Measurements from ENCODE around the gene GRID1. TPM values are rescaled to one million over a fixed set of nuclear protein-coding genes. Genes with fewer than 3 reads are reported as not detected.

The GRID1 gene
- total and polyA plus RNA-seq, 2 experiments from 2014 or later: not detected

- H3K4me2 ChIP-seq (ENCODE audit: unreplicated experiment): no peak overlapping the region
- no peak overlapping the region for H2AFZ ChIP-seq
- H3K27me3 ChIP-seq (replicated peaks; ENCODE audit: insufficient read depth): no peaks in the 10 kb centered on the region
- no peaks in the 10 kb centered on the region for H3K4me1 ChIP-seq (ENCODE audit: insufficient read depth)
- TF ChIP-seq EZH2phosphoT487 (IDR thresholded peaks at IDR 0.05; ENCODE audit: insufficient read depth, low read depth) (no peak), EZH2 (IDR thresholded peaks at IDR 0.05; ENCODE audit: insufficient read depth, poor library complexity, severe bottlenecking) (no peak)
- DNase-seq: no peak
- no peaks in the 10 kb centered on the region for H3K36me3 ChIP-seq (ENCODE audit: low read depth)
- in situ Hi-C loops (cut with MboI): no loop called here
- no peak overlapping the region for H3K9ac ChIP-seq
- 22 to 37% methylated on average over 6 of the region's 6 CpGs for WGBS, 2 experiments (ENCODE audit: low coverage in 1 of 2, low lambda C conversion rate in 2 of 2, missing lambda C conversion rate in 2 of 2)
- no peaks in the 10 kb centered on the region for H3F3A ChIP-seq (ENCODE audit: insufficient read depth)
- no peak overlapping the region for H3K27ac ChIP-seq
- no peaks in the 10 kb centered on the region for H3K9me3 ChIP-seq (ENCODE audit: low read depth)
- no peak overlapping the region for H3K4me3 ChIP-seq
- no peaks in the 10 kb centered on the region for H3K79me2 ChIP-seq (ENCODE audit: insufficient read depth)
- no peaks in the 10 kb centered on the region for H4K20me1 ChIP-seq (ENCODE audit: insufficient read depth)
- no peaks in the 10 kb centered on the region for H3K9me2 ChIP-seq (ENCODE audit: insufficient read depth)
These were observed 177.6 kb downstream of the GRID1 start for GRCh38 chr10:86188796-86189558.

GRCh38 chr10:86188326-86188725, 178.3 kb downstream of the GRID1 start:
- H3K79me2 ChIP-seq (ENCODE audit: insufficient read depth): no peaks in the 10 kb centered on the region
- no peaks in the 10 kb centered on the region for H3K4me1 ChIP-seq (ENCODE audit: insufficient read depth)
- whole genome bisulfite sequencing, 2 experiments (ENCODE audit: low coverage in 1 of 2, low lambda C conversion rate in 2 of 2, missing lambda C conversion rate in 2 of 2): 23 to 35% methylated on average over 3 of the region's 3 CpGs
- no peaks in the 10 kb centered on the region for H3F3A ChIP-seq (ENCODE audit: insufficient read depth)
- H3K4me2 ChIP-seq (ENCODE audit: unreplicated experiment): no peak overlapping the region
- TF ChIP-seq EZH2 (IDR thresholded peaks at IDR 0.05; ENCODE audit: insufficient read depth, poor library complexity, severe bottlenecking) (no peak), EZH2phosphoT487 (IDR thresholded peaks at IDR 0.05; ENCODE audit: insufficient read depth, low read depth) (no peak)
- H3K9me2 ChIP-seq (ENCODE audit: insufficient read depth): no peaks in the 10 kb centered on the region
- H3K27me3 ChIP-seq (replicated peaks; ENCODE audit: insufficient read depth): no peaks in the 10 kb centered on the region
- no peak overlapping the region for H3K27ac ChIP-seq
- H3K9me3 ChIP-seq (ENCODE audit: low read depth): no peaks in the 10 kb centered on the region
- no peak for DNase-seq
- H3K4me3 ChIP-seq: no peak overlapping the region
- no peaks in the 10 kb centered on the region for H3K36me3 ChIP-seq (ENCODE audit: low read depth)
- H4K20me1 ChIP-seq (ENCODE audit: insufficient read depth): no peaks in the 10 kb centered on the region
- in situ Hi-C loops (cut with MboI): no loop called here
- no peak overlapping the region for H2AFZ ChIP-seq
- no peak overlapping the region for H3K9ac ChIP-seq

- Histone ChIP-seq H3K36me3 (ENCODE audit: low read depth) (no peaks in the 10 kb centered on the region), H3K4me2 (ENCODE audit: unreplicated experiment) (no peak overlapping the region), H3K27me3 (replicated peaks; ENCODE audit: insufficient read depth) (no peaks in the 10 kb centered on the region), H3K9ac (no peak overlapping the region), H4K20me1 (ENCODE audit: insufficient read depth) (no peaks in the 10 kb centered on the region), H3K9me2 (ENCODE audit: insufficient read depth) (no peaks in the 10 kb centered on the region), H3K27ac (no peak overlapping the region), H3K4me1 (ENCODE audit: insufficient read depth) (no peaks in the 10 kb centered on the region), H3K4me3 (no peak overlapping the region), H3K79me2 (ENCODE audit: insufficient read depth) (no peaks in the 10 kb centered on the region), H3F3A (ENCODE audit: insufficient read depth) (no peaks in the 10 kb centered on the region), H2AFZ (no peak overlapping the region), H3K9me3 (ENCODE audit: low read depth) (no peaks in the 10 kb centered on the region)
- TF ChIP-seq EZH2phosphoT487 (IDR thresholded peaks at IDR 0.05; ENCODE audit: insufficient read depth, low read depth) (no peak), EZH2 (IDR thresholded peaks at IDR 0.05; ENCODE audit: insufficient read depth, poor library complexity, severe bottlenecking) (no peak)
- DNase-seq: no peak
- 45 to 59% methylated on average over 8 of the region's 8 CpGs for WGBS, 2 experiments (ENCODE audit: low coverage in 1 of 2, low lambda C conversion rate in 2 of 2, missing lambda C conversion rate in 2 of 2)
- in situ Hi-C loops (cut with MboI): no loop called here
These were observed 178.9 kb downstream of the GRID1 start for GRCh38 chr10:86187499-86188239.

DNA sequence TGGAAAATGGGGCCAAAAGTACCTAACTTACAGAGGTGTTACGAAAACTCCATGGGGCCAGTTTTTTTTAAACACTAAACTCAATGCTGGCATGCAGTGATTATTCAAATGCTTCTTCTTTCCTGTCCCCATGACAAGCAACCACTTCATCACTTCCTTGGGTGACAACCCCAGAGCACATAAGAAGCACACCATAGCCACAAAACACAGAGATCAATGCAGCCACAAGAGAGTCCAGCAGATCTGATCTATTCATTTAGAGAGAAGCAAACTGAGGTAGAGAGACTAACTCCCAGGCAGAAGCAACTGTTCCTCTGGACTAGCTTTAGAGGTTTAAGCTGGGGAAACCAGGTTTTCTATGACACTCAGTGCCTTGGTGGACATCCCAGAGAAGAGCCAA, 180.0 kb downstream of the GRID1 start:
- Histone ChIP-seq H3F3A (ENCODE audit: insufficient read depth) (no peaks in the 10 kb centered on the region), H3K79me2 (ENCODE audit: insufficient read depth) (no peaks in the 10 kb centered on the region), H3K9ac (no peak overlapping the region), H3K9me2 (ENCODE audit: insufficient read depth) (no peaks in the 10 kb centered on the region), H3K27ac (no peak overlapping the region), H3K4me2 (ENCODE audit: unreplicated experiment) (no peak overlapping the region), H3K36me3 (ENCODE audit: low read depth) (no peaks in the 10 kb centered on the region), H3K27me3 (replicated peaks; ENCODE audit: insufficient read depth) (no peaks in the 10 kb centered on the region), H3K9me3 (ENCODE audit: low read depth) (no peaks in the 10 kb centered on the region), H3K4me1 (ENCODE audit: insufficient read depth) (no peaks in the 10 kb centered on the region), H3K4me3 (no peak overlapping the region), H4K20me1 (ENCODE audit: insufficient read depth) (no peaks in the 10 kb centered on the region), H2AFZ (no peak overlapping the region)
- TF ChIP-seq EZH2 (IDR thresholded peaks at IDR 0.05; ENCODE audit: insufficient read depth, poor library complexity, severe bottlenecking): no peak
- 22 to 41% methylated on average over 1 of the region's 1 CpG for WGBS, 2 experiments (ENCODE audit: low coverage in 1 of 2, low lambda C conversion rate in 2 of 2, missing lambda C conversion rate in 2 of 2)
- DNase-seq: no peak
- in situ Hi-C loops (cut with MboI): no loop called here
